Erythroblast (primary cell): ENCODE data around the gene ADH4.
"Not testable (repeated sequence)": the region's sequence is repeated elsewhere in the genome, so short reads cannot be mapped to it uniquely, and the experiment has no call there.

ENCODE experiments used
- GATA1 ChIP-seq: IDR thresholded peaks from 2 replicates; pipeline ENCODE4 v1.6.1; 2011; ENCODE audit warnings: low read depth, mild to moderate bottlenecking, control low read depth, low read length, moderate library complexity
- POLR2A ChIP-seq: IDR thresholded peaks from 2 replicates; pipeline ENCODE4 v1.6.1; 2011; ENCODE audit warnings: mild to moderate bottlenecking, low read length

GRCh38 chr4:99080869-99081268 is 63.2 kb downstream of the ADH4 start:
- TF ChIP-seq POLR2A, GATA1: not testable (repeated sequence)
